DOHH2 (cell line): Measurements from ENCODE around the gene RASIP1.

Source experiments
- CTCF ChIP-seq: fragments of 200-600 bp; sonication (generic); IDR thresholded peaks from one replicate; pipeline ENCODE4 v1.5.1; 2014; ENCODE audit warnings: antibody characterized with exemption, mild to moderate bottlenecking, low read depth, low read length; ENCODE audit not compliant: poor library complexity, severe bottlenecking
- EZH2phosphoT487 ChIP-seq: fragments of 200-600 bp; sonication (generic); IDR thresholded peaks from 2 replicates; pipeline ENCODE4 v1.6.1; 2017; ENCODE audit warnings: borderline replicate concordance, mild to moderate bottlenecking, antibody characterized with exemption, low read length, moderate library complexity, mixed read lengths

GRCh38 chr19:48695743-48696352 is 44.6 kb downstream of the RASIP1 start, which contains the start of gene FUT2:
- no peak for TF ChIP-seq CTCF
- no peak for TF ChIP-seq EZH2phosphoT487
